SU-DHL-6 (cell line): ENCODE results near the gene PAWR.

ENCODE experiments used
- CTCF ChIP-seq: fragments of 200-600 bp; sonication (generic); IDR thresholded peaks from one replicate; pipeline ENCODE4 v1.5.1; 2017; ENCODE audit warnings: antibody characterized with exemption, mild to moderate bottlenecking, low read length, moderate library complexity; ENCODE audit not compliant: insufficient read depth, poor library complexity, severe bottlenecking
- EZH2phosphoT487 ChIP-seq: fragments of 200-600 bp; sonication (generic), shearing (Covaris generic); conservative IDR thresholded peaks from 2 replicates; pipeline ENCODE4 v1.6.1; 2018; ENCODE audit warnings: mild to moderate bottlenecking, antibody characterized with exemption, low read length, moderate library complexity, mixed read lengths

- TF ChIP-seq CTCF (no peak), EZH2phosphoT487 (no peak)
Observed at GRCh38 chr12:79657136-79657535, 33.6 kb downstream of the PAWR start.
